RWPE2 (cell line): Measurements from ENCODE around the gene SCAND1.
"Not testable (repeated sequence)": the region's sequence is repeated elsewhere in the genome, so short reads cannot be mapped to it uniquely, and the experiment has no call there.

Source experiments
- ATAC-seq: fragments of 200-7000 bp; cut with Tn5 transposase; 3 replicates; pipeline ENCODE4 v1.9.1; 2021; ENCODE audit warnings: low read depth
- DNase-seq: peaks from one replicate; pipeline ENCODE4 v3.0.0-alpha.2; 2020; ENCODE audit warnings: low spot score
- H3K27ac ChIP-seq: fragments of 450-650 bp; 2 replicates; pipeline ENCODE4 v1.5.1; 2017; ENCODE audit warnings: mild to moderate bottlenecking; ENCODE audit not compliant: poor library complexity, severe bottlenecking
- H3K27me3 ChIP-seq: fragments of 250-450 bp; sonication (Bioruptor Pico); 2 replicates; pipeline ENCODE4 v1.5.1; 2021; ENCODE audit warnings: mild to moderate bottlenecking, moderate library complexity; ENCODE audit not compliant: insufficient read depth, poor library complexity, severe bottlenecking
- H3K36me3 ChIP-seq: fragments of 250-450 bp; sonication (Bioruptor Pico); 2 replicates; pipeline ENCODE4 v1.5.1; 2020; ENCODE audit warnings: low read depth, mild to moderate bottlenecking, moderate library complexity
- H3K4me1 ChIP-seq: fragments of 250-450 bp; sonication (Bioruptor Pico); 2 replicates; pipeline ENCODE4 v1.5.1; 2021; ENCODE audit warnings: mild to moderate bottlenecking, moderate library complexity; ENCODE audit not compliant: insufficient read depth, poor library complexity, severe bottlenecking
- H3K4me3 ChIP-seq: fragments of 250-450 bp; sonication (Bioruptor Pico); 2 replicates; pipeline ENCODE4 v1.5.1; 2021; ENCODE audit warnings: mild to moderate bottlenecking, moderate library complexity; ENCODE audit not compliant: severe bottlenecking
- H3K9me3 ChIP-seq: fragments of 250-450 bp; sonication (Bioruptor Pico); 2 replicates; pipeline ENCODE4 v1.5.1; 2021; ENCODE audit warnings: mild to moderate bottlenecking, moderate library complexity; ENCODE audit not compliant: severe bottlenecking
- CTCF ChIP-seq: fragments of 450-650 bp; IDR thresholded peaks from one replicate; pipeline ENCODE4 v1.5.1; 2017; ENCODE audit warnings: mild to moderate bottlenecking, moderate library complexity; ENCODE audit not compliant: poor library complexity, severe bottlenecking

SCAND1 gene

GRCh38 chr20:35972462-35972861, 18.2 kb upstream of the SCAND1 start:
- ATAC-seq, result no peak
- TF ChIP-seq CTCF, result no peak
- DNase-seq, result no peak
- Histone ChIP-seq H3K4me1 (no peaks in the 10 kb centered on the region), H3K27me3 (no peaks in the 10 kb centered on the region), H3K9me3 (no peaks in the 10 kb centered on the region), H3K27ac (no peak overlapping the region), H3K4me3 (no peak overlapping the region), H3K36me3 (no peaks in the 10 kb centered on the region)

GRCh38 chr20:35971981-35972380, 17.7 kb upstream of the SCAND1 start:
- H3K27ac ChIP-seq, result no peak overlapping the region
- H3K4me1 ChIP-seq, result no peaks in the 10 kb centered on the region
- H3K9me3 ChIP-seq, result no peaks in the 10 kb centered on the region
- no peak for TF ChIP-seq CTCF
- no peak overlapping the region for H3K4me3 ChIP-seq
- ATAC-seq (no peak), DNase-seq (no peak)
- H3K27me3 ChIP-seq, result no peaks in the 10 kb centered on the region
- H3K36me3 ChIP-seq, result no peaks in the 10 kb centered on the region

- Histone ChIP-seq H3K4me1 (no peaks in the 10 kb centered on the region), H3K27me3 (no peaks in the 10 kb centered on the region), H3K36me3 (no peaks in the 10 kb centered on the region), H3K9me3 (no peaks in the 10 kb centered on the region), H3K4me3 (no peak overlapping the region), H3K27ac (no peak overlapping the region)
- DNase-seq, result no peak
- ATAC-seq, result peak; percentile 86
- no peak for TF ChIP-seq CTCF
Observed at GRCh38 chr20:35968930-35969329, 14.6 kb upstream of the SCAND1 start.

- Histone ChIP-seq H3K27me3 (no peaks in the 10 kb centered on the region), H3K4me3 (no peak within 1 kb of the TSS), H3K27ac (no peak within 1 kb of the TSS), H3K4me1 (no peaks in the 10 kb centered on the region), H3K9me3 (no peaks in the 10 kb centered on the region), H3K36me3 (no peaks in the 10 kb centered on the region)
- DNase-seq, result no peak
- ATAC-seq, result no peak
- TF ChIP-seq CTCF, result no peak
Observed at GRCh38 chr20:35967979-35968640, 13.8 kb upstream of the SCAND1 start, which contains the start of gene CNBD2. CNBD2 (plus strand) TSS chr20:35968590; CDS start chr20:35968763, 173 bp downstream.

- H3K27me3 ChIP-seq, result no peaks in the 10 kb centered on the region
- ATAC-seq, result no peak
- no peak for TF ChIP-seq CTCF
Observed at GRCh38 chr20:35963878-35964277, 9.6 kb upstream of the SCAND1 start.

GRCh38 chr20:35959291-35959690, 5.0 kb upstream of the SCAND1 start:
- not testable (repeated sequence) for ATAC-seq, H3K4me3 ChIP-seq, H3K9me3 ChIP-seq, H3K27ac ChIP-seq, DNase-seq, H3K27me3 ChIP-seq, H3K4me1 ChIP-seq, H3K36me3 ChIP-seq

More at GRCh38 chr20:35963878-35964277, 9.6 kb upstream of the SCAND1 start:
- Histone ChIP-seq H3K27ac (no peak overlapping the region), H3K4me1 (no peaks in the 10 kb centered on the region), H3K36me3 (no peaks in the 10 kb centered on the region), H3K4me3 (no peak overlapping the region), H3K9me3 (no peaks in the 10 kb centered on the region)
- DNase-seq, result no peak
